Left lung (tissue), 10 donors: Measurements from ENCODE around the gene DGKB. TPM values are rescaled to one million over a fixed set of nuclear protein-coding genes. Genes with fewer than 3 reads are reported as not detected.

Experiments
- ATAC-seq: fragments of 200-7000 bp; cut with Tn5 transposase; one replicate; pipeline ENCODE4 v1.9.1; 2020; ENCODE audit warnings: moderate library complexity
- DNase-seq, 4 donors: peaks; one replicate each; pipeline ENCODE4 v3.0.0-alpha.2; 2013 to 2020
- H3K27ac ChIP-seq, 2 donors: fragments of 200-600 bp; sonication (generic) in 1 of 2; one replicate each; pipeline versions ENCODE4 v1.5.0 to v1.8.0; 2020 to 2021
- H3K27me3 ChIP-seq, 2 donors: fragments of 200-600 bp; sonication (generic) in 1 of 2; one replicate each; pipeline versions ENCODE4 v1.5.0 to v1.8.0; 2020 to 2021
- H3K36me3 ChIP-seq, 2 donors: fragments of 200-600 bp; sonication (generic) in 1 of 2; one replicate each; pipeline versions ENCODE4 v1.5.0 to v1.8.0; 2020 to 2021
- H3K4me1 ChIP-seq, 2 donors: fragments of 200-600 bp; one replicate each; pipeline ENCODE4 v1.8.0; 2021
- H3K4me3 ChIP-seq, 2 donors: fragments of 200-600 bp; sonication (generic) in 1 of 2; one replicate each; pipeline versions ENCODE4 v1.5.0 to v1.8.0; 2020 to 2021; ENCODE audit warnings: mild to moderate bottlenecking in 1 of 2
- H3K9me3 ChIP-seq, 2 donors: fragments of 200-600 bp; sonication (generic) in 1 of 2; one replicate each; pipeline versions ENCODE4 v1.5.0 to v1.8.0; 2020 to 2021
- CTCF ChIP-seq, 2 donors: fragments of 200-600 bp; sonication (generic) in 1 of 2; IDR thresholded peaks; one replicate each; pipeline versions ENCODE4 v1.5.0 to v1.8.0; 2021; ENCODE audit warnings: antibody characterized with exemption in 2 of 2
- intact Hi-C, 2 donors: fragments of 100-400 bp; cut with DNase I; formaldehyde crosslinking; loops; one replicate each; pipeline versions ENCODE4 v1.11.2 to v1.14.2; 2022
- polyA plus RNA-seq, 6 donors: library from polyadenylated mRNA; unstranded; fragments of 120-200 nt; gene quantifications; one replicate each; pipeline ENCODE4 v1.2.1, GENCODE V29; 2013; ENCODE audit not compliant: insufficient read length in 6 of 6
- total RNA-seq, 2 donors: library from RNA; stranded (reverse); fragmentation: NEBNext Ultra II Directional; extraction: Animal tissue kit (Norgen Biotek cat#: 25700); gene quantifications; one replicate each; pipeline ENCODE4 v1.2.1, GENCODE V29; 2021
- donor health status: DM: no; HTN: yes; CAD: no.
- donor health status: DM: no; HTN: no; CAD: no.

Gene DGKB
- total and polyA plus RNA-seq, 8 donors, result 0.15 to 0.31 (median 0.27) TPM; not detected in 1

DNA sequence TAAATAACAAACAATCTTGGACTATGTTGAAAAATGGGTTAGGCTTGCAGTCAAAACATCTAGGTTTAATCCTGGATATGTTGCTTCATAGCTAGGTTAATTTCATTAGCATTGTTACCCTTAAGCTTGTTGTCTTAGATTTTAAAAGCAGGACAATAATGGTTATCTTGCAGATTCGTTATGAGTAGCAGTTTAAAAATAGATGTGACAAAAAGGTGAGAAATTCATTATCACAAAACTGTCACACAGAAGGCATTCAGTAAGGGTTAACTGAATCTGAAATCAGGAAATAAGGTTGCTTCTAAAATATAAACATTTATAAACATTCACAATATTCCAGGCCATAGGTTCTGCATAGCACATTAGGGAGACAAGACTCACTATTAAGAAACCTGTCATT, 483.9 kb downstream of the DGKB start:
- H3K27me3 ChIP-seq, result no peaks in the 10 kb centered on the region
- DNase-seq, result no peak
- no peak overlapping the region for H3K4me3 ChIP-seq
- H3K36me3 ChIP-seq, result no peaks in the 10 kb centered on the region
- no peaks in the 10 kb centered on the region for H3K9me3 ChIP-seq
- intact Hi-C loops, result no loop called here
- ATAC-seq, result no peak
- no peak for TF ChIP-seq CTCF (IDR thresholded peaks at IDR 0.05)
- no peak overlapping the region for H3K27ac ChIP-seq
- H3K4me1 ChIP-seq, result no peaks in the 10 kb centered on the region

GRCh38 chr7:14414274-14414986, 488.1 kb downstream of the DGKB start:
- intact Hi-C loops, result no loop called here
- Histone ChIP-seq H3K27ac (no peak overlapping the region), H3K4me1 (no peaks in the 10 kb centered on the region), H3K9me3 (peaks cover 0 to 5% of the 10 kb centered on the region in 2 donors), H3K4me3 (no peak overlapping the region), H3K36me3 (no peaks in the 10 kb centered on the region), H3K27me3 (no peaks in the 10 kb centered on the region)
- no peak for TF ChIP-seq CTCF (IDR thresholded peaks at IDR 0.05)
- DNase-seq (no peak), ATAC-seq (peak; percentile 95)

GRCh38 chr7:14407246-14408015, 495.1 kb downstream of the DGKB start:
- no peak overlapping the region for H3K27ac ChIP-seq
- ATAC-seq (no peak), DNase-seq (no peak)
- H3K4me1 ChIP-seq, result no peaks in the 10 kb centered on the region
- no peaks in the 10 kb centered on the region for H3K27me3 ChIP-seq
- TF ChIP-seq CTCF (IDR thresholded peaks at IDR 0.05), result no peak
- H3K36me3 ChIP-seq, result no peaks in the 10 kb centered on the region
- H3K4me3 ChIP-seq, result no peak overlapping the region
- intact Hi-C loops, result no loop called here
- H3K9me3 ChIP-seq, result peaks cover 0 to 5% of the 10 kb centered on the region in 2 donors

DNA sequence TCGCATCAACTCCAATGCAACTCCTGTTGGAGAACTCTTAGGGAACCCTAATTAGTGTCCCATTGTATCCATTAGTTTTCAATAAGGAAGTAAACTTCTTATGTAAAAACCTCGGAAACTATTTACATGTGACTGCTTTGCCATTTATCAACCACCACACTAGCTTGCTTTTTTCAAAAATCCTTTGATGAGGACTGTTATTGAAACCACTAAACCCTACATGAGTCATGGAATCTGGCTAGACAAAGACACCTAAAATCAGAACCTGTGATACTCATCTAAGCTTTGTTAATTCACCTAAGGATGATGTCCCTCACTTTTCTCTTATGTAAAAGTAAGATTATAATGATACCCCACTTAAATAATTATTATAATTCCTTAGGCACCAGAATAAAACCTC, 499.0 kb downstream of the DGKB start:
- intact Hi-C loops, result no loop called here
- Histone ChIP-seq H3K4me1 (no peaks in the 10 kb centered on the region), H3K36me3 (no peaks in the 10 kb centered on the region), H3K4me3 (no peak overlapping the region), H3K27ac (no peak overlapping the region), H3K9me3 (no peaks in the 10 kb centered on the region), H3K27me3 (no peaks in the 10 kb centered on the region)
- DNase-seq, result no peak
- no peak for ATAC-seq
- TF ChIP-seq CTCF (IDR thresholded peaks at IDR 0.05), result no peak

- ATAC-seq (no peak), DNase-seq (no peak)
- intact Hi-C loops, result no loop called here
- H3K36me3 ChIP-seq, result no peaks in the 10 kb centered on the region
- no peak overlapping the region for H3K4me3 ChIP-seq
- no peak overlapping the region for H3K27ac ChIP-seq
- H3K4me1 ChIP-seq, result no peaks in the 10 kb centered on the region
- no peak for TF ChIP-seq CTCF (IDR thresholded peaks at IDR 0.05)
- H3K27me3 ChIP-seq, result no peaks in the 10 kb centered on the region
- H3K9me3 ChIP-seq, result no peaks in the 10 kb centered on the region
Measured at GRCh38 chr7:14400271-14400670, 502.3 kb downstream of the DGKB start.
